ENCODE data around the gene PLEKHN1. TPM values are rescaled to one million over a fixed set of nuclear protein-coding genes. Genes with fewer than 3 reads are reported as not detected.
A peak's percentile ranks its signal among the peaks of the same experiment; 100 is the strongest.

Gene PLEKHN1
- total RNA-seq, 2 donors from 2014 or later: not detected

DNA sequence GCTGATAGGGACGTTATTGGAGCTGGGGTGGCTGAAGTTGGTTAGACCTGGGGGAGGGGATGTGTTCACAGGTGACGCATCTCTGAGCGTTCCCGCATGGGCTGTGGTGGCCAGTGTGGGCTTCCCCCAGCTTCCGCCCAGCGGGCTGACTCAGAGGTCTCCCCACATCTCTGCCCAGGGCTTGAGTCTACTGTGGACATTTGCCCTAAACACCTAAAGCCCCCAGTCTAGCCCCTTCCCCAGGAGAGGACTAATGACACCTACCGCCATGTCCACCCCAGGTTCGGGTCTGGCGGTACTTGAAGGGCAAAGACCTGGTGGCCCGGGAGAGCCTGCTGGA, 55.6 kb downstream of the PLEKHN1 start:
- intact Hi-C loops (cut with DNase I): no loop called here
- no peaks in the 10 kb centered on the region for H3K36me3 ChIP-seq (replicated peaks in 1 of 2; ENCODE audit: insufficient read depth in 1 of 2, low read depth in 2 of 2)
- DNase-seq (no peak), ATAC-seq (no peak)
- H3K4me3 ChIP-seq: no peak overlapping the region
- H3K27me3 ChIP-seq: no peaks in the 10 kb centered on the region
- no peaks in the 10 kb centered on the region for H3K9me3 ChIP-seq
- no peak for TF ChIP-seq POLR2A (IDR thresholded peaks at IDR 0.05)
- TF ChIP-seq, protein P1, sequence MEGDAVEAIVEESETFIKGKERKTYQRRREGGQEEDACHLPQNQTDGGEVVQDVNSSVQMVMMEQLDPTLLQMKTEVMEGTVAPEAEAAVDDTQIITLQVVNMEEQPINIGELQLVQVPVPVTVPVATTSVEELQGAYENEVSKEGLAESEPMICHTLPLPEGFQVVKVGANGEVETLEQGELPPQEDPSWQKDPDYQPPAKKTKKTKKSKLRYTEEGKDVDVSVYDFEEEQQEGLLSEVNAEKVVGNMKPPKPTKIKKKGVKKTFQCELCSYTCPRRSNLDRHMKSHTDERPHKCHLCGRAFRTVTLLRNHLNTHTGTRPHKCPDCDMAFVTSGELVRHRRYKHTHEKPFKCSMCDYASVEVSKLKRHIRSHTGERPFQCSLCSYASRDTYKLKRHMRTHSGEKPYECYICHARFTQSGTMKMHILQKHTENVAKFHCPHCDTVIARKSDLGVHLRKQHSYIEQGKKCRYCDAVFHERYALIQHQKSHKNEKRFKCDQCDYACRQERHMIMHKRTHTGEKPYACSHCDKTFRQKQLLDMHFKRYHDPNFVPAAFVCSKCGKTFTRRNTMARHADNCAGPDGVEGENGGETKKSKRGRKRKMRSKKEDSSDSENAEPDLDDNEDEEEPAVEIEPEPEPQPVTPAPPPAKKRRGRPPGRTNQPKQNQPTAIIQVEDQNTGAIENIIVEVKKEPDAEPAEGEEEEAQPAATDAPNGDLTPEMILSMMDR (IDR thresholded peaks at IDR 0.05): no peak
- peak overlapping the region; percentile 80 to 93 (median 90) for H3K27ac ChIP-seq
- peaks cover 65% of the 10 kb centered on the region for H3K4me1 ChIP-seq
- WGBS, 2 donors: 78 to 88% methylated on average over 5 to 8 of the region's 10 CpGs

DNA sequence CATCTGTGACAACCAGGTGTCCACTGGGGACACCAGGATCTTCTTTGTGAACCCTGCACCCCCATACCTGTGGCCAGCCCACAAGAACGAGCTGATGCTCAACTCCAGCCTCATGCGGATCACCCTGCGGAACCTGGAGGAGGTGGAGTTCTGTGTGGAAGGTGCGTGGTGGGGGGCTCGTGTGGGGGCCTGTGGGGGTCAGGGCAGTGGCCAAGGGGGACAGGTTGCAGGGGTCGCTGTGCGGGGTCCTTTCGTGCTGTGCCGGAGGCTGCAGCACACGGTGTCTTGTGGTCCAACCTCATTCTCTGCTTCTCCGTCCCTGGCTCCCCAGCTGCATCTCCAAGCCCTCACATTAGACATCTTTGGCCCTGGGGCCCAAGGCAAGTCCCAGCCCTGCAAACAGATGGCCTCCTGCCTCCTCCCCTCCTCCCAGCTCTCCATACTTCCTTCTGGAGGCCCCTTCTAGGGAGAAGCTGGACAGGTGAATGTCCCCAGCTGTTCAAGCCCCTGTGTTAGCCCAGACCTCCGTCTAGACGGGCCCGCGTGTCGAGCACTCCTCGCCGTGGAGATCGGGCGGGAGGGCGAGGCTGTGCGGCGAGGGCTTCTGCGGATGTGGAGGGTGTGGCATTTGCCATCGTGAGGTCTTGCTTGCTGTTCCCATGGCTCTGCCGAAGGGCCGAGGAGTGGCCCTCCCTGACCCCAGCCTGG, 56.2 kb downstream of the PLEKHN1 start:
- 40 to 86% methylated on average over 2 to 21 of the region's 27 CpGs for WGBS, 2 donors
- intact Hi-C loops (cut with DNase I): no loop called here
- Histone ChIP-seq H3K4me1 (peaks cover 65% of the 10 kb centered on the region), H3K27me3 (no peaks in the 10 kb centered on the region), H3K36me3 (replicated peaks in 1 of 2; ENCODE audit: insufficient read depth in 1 of 2, low read depth in 2 of 2) (no peaks in the 10 kb centered on the region), H3K4me3 (no peak overlapping the region), H3K9me3 (no peaks in the 10 kb centered on the region), H3K27ac (peak overlapping the region in 1 of 4 donors; percentile 92)
- no peak for DNase-seq
- no peak for ATAC-seq
- no peak for TF ChIP-seq POLR2A (IDR thresholded peaks at IDR 0.05)
- TF ChIP-seq, protein P1 (IDR thresholded peaks at IDR 0.05): no peak

- ATAC-seq (no peak), DNase-seq (peak in 2 of 4 donors; percentile 53 to 58)
- Histone ChIP-seq H3K27me3 (no peaks in the 10 kb centered on the region), H3K27ac (peak overlapping the region; percentile 62 to 92 (median 86)), H3K4me3 (no peak overlapping the region), H3K9me3 (no peaks in the 10 kb centered on the region), H3K4me1 (peaks cover 65% of the 10 kb centered on the region), H3K36me3 (replicated peaks in 1 of 2; ENCODE audit: insufficient read depth in 1 of 2, low read depth in 2 of 2) (no peaks in the 10 kb centered on the region)
- TF ChIP-seq, protein P1 (IDR thresholded peaks at IDR 0.05): no peak
- peak in 1 of 3 donors; percentile 16 for TF ChIP-seq POLR2A (IDR thresholded peaks at IDR 0.05)
- WGBS, 2 donors: 59 to 63% methylated on average over 6 to 7 of the region's 13 CpGs
- intact Hi-C loops (cut with DNase I): no loop called here
Measured at GRCh38 chr1:1023700-1024099, 57.4 kb downstream of the PLEKHN1 start.

- H3K36me3 ChIP-seq (replicated peaks in 1 of 2; ENCODE audit: insufficient read depth in 1 of 2, low read depth in 2 of 2): no peaks in the 10 kb centered on the region
- ATAC-seq: no peak
- H3K9me3 ChIP-seq: no peaks in the 10 kb centered on the region
- intact Hi-C loops (cut with DNase I): no loop called here
- peaks cover 60% of the 10 kb centered on the region for H3K4me1 ChIP-seq
- H3K4me3 ChIP-seq: no peak overlapping the region
- no peak for DNase-seq
- no peak for TF ChIP-seq POLR2A (IDR thresholded peaks at IDR 0.05)
- TF ChIP-seq, protein P1 (IDR thresholded peaks at IDR 0.05): no peak
- WGBS, 2 donors: 82 to 85% methylated on average over 4 to 9 of the region's 9 CpGs
- no peaks in the 10 kb centered on the region for H3K27me3 ChIP-seq
- peak overlapping the region; percentile 62 to 92 (median 86) for H3K27ac ChIP-seq
Measured at GRCh38 chr1:1024149-1024770, 58.0 kb downstream of the PLEKHN1 start.
